GM21529 (cell line): ENCODE measurements around the gene CABP2.
"Not testable (repeated sequence)": the region's sequence is repeated elsewhere in the genome, so short reads cannot be mapped to it uniquely, and the experiment has no call there.

Experiments used
- ATAC-seq: cut with Tn5 transposase; IDR thresholded peaks from one replicate; pipeline ENCODE4 v1.9.1; 2021; ENCODE audit not compliant: unreplicated experiment

CABP2 gene

GRCh38 chr11:67522844-67523555 lies at the start of gene CABP2:
Gene CABP2, minus strand, starts transcription at chr11:67523446. Its CDS starts 120 bp downstream, at chr11:67523326.
- no peak for ATAC-seq

GRCh38 chr11:67572747-67573419 lies 49.6 kb upstream of the CABP2 start:
- ATAC-seq, result no peak

- no peak for ATAC-seq
Measured at GRCh38 chr11:67572305-67572704, 49.1 kb upstream of the CABP2 start.

GRCh38 chr11:67571443-67571842 lies 48.2 kb upstream of the CABP2 start:
- ATAC-seq, result no peak

- ATAC-seq, result no peak
Measured at GRCh38 chr11:67564230-67564629, 41.0 kb upstream of the CABP2 start.

GRCh38 chr11:67563705-67564114 lies 40.5 kb upstream of the CABP2 start:
- ATAC-seq, result not testable (repeated sequence)

- no peak for ATAC-seq
Measured at GRCh38 chr11:67562963-67563704, 39.9 kb upstream of the CABP2 start.

- ATAC-seq, result peak; percentile 76
Measured at GRCh38 chr11:67561971-67562619, 38.8 kb upstream of the CABP2 start.

GRCh38 chr11:67558084-67558772 lies 35.0 kb upstream of the CABP2 start:
- no peak for ATAC-seq

- no peak for ATAC-seq
Measured at GRCh38 chr11:67556244-67556643, 33.0 kb upstream of the CABP2 start.

- ATAC-seq, result not testable (repeated sequence)
Measured at GRCh38 chr11:67551697-67552096, 28.5 kb upstream of the CABP2 start.

- no peak for ATAC-seq
Measured at GRCh38 chr11:67551127-67551526, 27.9 kb upstream of the CABP2 start.

- ATAC-seq, result no peak
Measured at GRCh38 chr11:67548555-67549110, 25.4 kb upstream of the CABP2 start.

- not testable (repeated sequence) for ATAC-seq
Measured at GRCh38 chr11:67548112-67548511, 24.9 kb upstream of the CABP2 start.

GRCh38 chr11:67545280-67545679 lies 22.0 kb upstream of the CABP2 start:
- ATAC-seq, result no peak

GRCh38 chr11:67544616-67545242 lies 21.5 kb upstream of the CABP2 start:
- no peak for ATAC-seq

- no peak for ATAC-seq
Measured at GRCh38 chr11:67543585-67543984, 20.3 kb upstream of the CABP2 start.

- no peak for ATAC-seq
Measured at GRCh38 chr11:67542971-67543370, 19.7 kb upstream of the CABP2 start.

GRCh38 chr11:67542169-67542568 lies 18.9 kb upstream of the CABP2 start:
- no peak for ATAC-seq

GRCh38 chr11:67541198-67541597 lies 18.0 kb upstream of the CABP2 start:
- ATAC-seq, result no peak
